ENCODE measurements around the gene PNMA8C. TPM values are rescaled to one million over a fixed set of nuclear protein-coding genes. Genes with fewer than 3 reads are reported as not detected.

PNMA8C gene
- total RNA-seq, 2 donors from 2014 or later: not detected

GRCh38 chr19:46471116-46471733 lies 42.5 kb upstream of the PNMA8C start, which contains the start of gene PNMA8A:
PNMA8A (minus strand) TSS chr19:46471563; CDS start chr19:46471035, 528 bp downstream.
- DNase-seq (ENCODE audit: low spot score): peak; percentile 85
- Histone ChIP-seq H3K9me3 (no peaks in the 10 kb centered on the region), H3K4me3 (peak within 1 kb of the TSS; percentile 36 to 58), H3K27ac (peak within 1 kb of the TSS; percentile 75 to 79), H3K27me3 (no peaks in the 10 kb centered on the region), H3K36me3 (no peaks in the 10 kb centered on the region), H3K4me1 (peaks cover 0 to 14% of the 10 kb centered on the region in 2 donors)
- TF ChIP-seq CTCF (IDR thresholded peaks at IDR 0.05): no peak

- Histone ChIP-seq H3K27me3 (no peaks in the 10 kb centered on the region), H3K4me3 (no peak overlapping the region), H3K4me1 (peaks cover 0 to 14% of the 10 kb centered on the region in 2 donors), H3K9me3 (no peaks in the 10 kb centered on the region), H3K36me3 (no peaks in the 10 kb centered on the region), H3K27ac (peak overlapping the region; percentile 75 to 79)
- no peak for DNase-seq (ENCODE audit: low spot score)
- TF ChIP-seq CTCF (IDR thresholded peaks at IDR 0.05): no peak
Observed at GRCh38 chr19:46470376-46470775, 41.6 kb upstream of the PNMA8C start.

- no peaks in the 10 kb centered on the region for H3K27me3 ChIP-seq
- H3K9me3 ChIP-seq: no peaks in the 10 kb centered on the region
- H3K36me3 ChIP-seq: no peaks in the 10 kb centered on the region
- peaks cover 0 to 14% of the 10 kb centered on the region in 2 donors for H3K4me1 ChIP-seq
- DNase-seq (ENCODE audit: low spot score): no peak
- H3K27ac ChIP-seq: no peak overlapping the region
- H3K4me3 ChIP-seq: no peak overlapping the region
- no peak for TF ChIP-seq CTCF (IDR thresholded peaks at IDR 0.05)
Observed at GRCh38 chr19:46469541-46470185, 40.9 kb upstream of the PNMA8C start.

- Histone ChIP-seq H3K4me1 (peaks cover 0 to 12% of the 10 kb centered on the region in 2 donors), H3K9me3 (no peaks in the 10 kb centered on the region), H3K4me3 (no peak overlapping the region), H3K27me3 (no peaks in the 10 kb centered on the region), H3K27ac (peak overlapping the region; percentile 16 to 67), H3K36me3 (no peaks in the 10 kb centered on the region)
- no peak for TF ChIP-seq CTCF (IDR thresholded peaks at IDR 0.05)
- DNase-seq (ENCODE audit: low spot score): no peak
Observed at GRCh38 chr19:46466536-46467196, 37.9 kb upstream of the PNMA8C start.

GRCh38 chr19:46463516-46463915 lies 34.8 kb upstream of the PNMA8C start:
- Histone ChIP-seq H3K27me3 (no peaks in the 10 kb centered on the region), H3K36me3 (no peaks in the 10 kb centered on the region), H3K9me3 (no peaks in the 10 kb centered on the region), H3K4me1 (no peaks in the 10 kb centered on the region), H3K27ac (no peak overlapping the region), H3K4me3 (no peak overlapping the region)
- no peak for DNase-seq (ENCODE audit: low spot score)
- no peak for TF ChIP-seq CTCF (IDR thresholded peaks at IDR 0.05)
